Breast epithelium (tissue), 3 donors: ENCODE data around the gene PRDM11.

Source experiments
- CTCF ChIP-seq, 3 donors: fragments of 450-650 bp; IDR thresholded peaks; one replicate each; pipeline ENCODE4 v1.5.1; 2016 to 2017; ENCODE audit warnings: antibody characterized with exemption in 3 of 3, mild to moderate bottlenecking in 3 of 3, moderate library complexity in 3 of 3
- POLR2A ChIP-seq: fragments of 450-650 bp; IDR thresholded peaks from one replicate; pipeline ENCODE4 v1.6.1; 2016; ENCODE audit warnings: antibody characterized with exemption, mild to moderate bottlenecking, moderate library complexity

- no peak for TF ChIP-seq CTCF (IDR thresholded peaks at IDR 0.05)
- TF ChIP-seq POLR2A, result no peak
These were observed 61.7 kb downstream of the PRDM11 start for GRCh38 chr11:45208135-45208534.
